GM23248 (cell line): ENCODE measurements around the gene JAGN1. TPM values are rescaled to one million over a fixed set of nuclear protein-coding genes. Genes with fewer than 3 reads are reported as not detected.
"Not testable (repeated sequence)": the region's sequence is repeated elsewhere in the genome, so short reads cannot be mapped to it uniquely, and the experiment has no call there.

Experiments used
- DNase-seq: peaks from one replicate; pipeline ENCODE4 v3.0.0-alpha.2; 2015
- H2AFZ ChIP-seq: fragments of 200-600 bp; sonication (generic); 2 replicates; pipeline ENCODE4 v1.6.1; 2016; ENCODE audit warnings: antibody characterized with exemption
- H3F3A ChIP-seq: fragments of 200-600 bp; sonication (generic); 2 replicates; pipeline ENCODE4 v1.6.1; 2016; ENCODE audit warnings: mild to moderate bottlenecking, antibody characterized with exemption, mixed run types; ENCODE audit not compliant: insufficient read depth
- H3K27ac ChIP-seq: fragments of 200-600 bp; sonication (generic); 2 replicates; pipeline ENCODE4 v1.5.1; 2016; ENCODE audit warnings: mild to moderate bottlenecking
- H3K27me3 ChIP-seq: fragments of 200-600 bp; sonication (generic); replicated peaks from 2 replicates; pipeline ENCODE4 v1.6.1; 2016; ENCODE audit warnings: mild to moderate bottlenecking; ENCODE audit not compliant: insufficient read depth
- H3K36me3 ChIP-seq: fragments of 200-600 bp; sonication (generic); 2 replicates; pipeline ENCODE4 v1.6.1; 2016; ENCODE audit warnings: low read depth, mild to moderate bottlenecking
- H3K4me1 ChIP-seq: fragments of 200-600 bp; sonication (generic); 2 replicates; pipeline ENCODE4 v1.6.1; 2016; ENCODE audit warnings: mild to moderate bottlenecking; ENCODE audit not compliant: insufficient read depth
- H3K4me2 ChIP-seq: fragments of 200-600 bp; sonication (generic); one replicate; pipeline ENCODE4 v1.6.1; 2016; ENCODE audit warnings: mild to moderate bottlenecking; ENCODE audit not compliant: unreplicated experiment
- H3K4me3 ChIP-seq: fragments of 200-600 bp; sonication (generic); 2 replicates; pipeline ENCODE4 v1.5.1; 2016; ENCODE audit warnings: mild to moderate bottlenecking
- H3K79me2 ChIP-seq: fragments of 200-600 bp; sonication (generic); 2 replicates; pipeline ENCODE4 v1.6.1; 2016; ENCODE audit warnings: mild to moderate bottlenecking; ENCODE audit not compliant: insufficient read depth
- H3K9ac ChIP-seq: fragments of 200-600 bp; sonication (generic); 2 replicates; pipeline ENCODE4 v1.6.1; 2016; ENCODE audit warnings: mild to moderate bottlenecking
- H3K9me2 ChIP-seq: fragments of 200-600 bp; sonication (generic); 2 replicates; pipeline ENCODE4 v1.6.1; 2016; ENCODE audit warnings: mixed run types, mild to moderate bottlenecking, moderate library complexity; ENCODE audit not compliant: insufficient read depth
- H3K9me3 ChIP-seq: fragments of 200-600 bp; sonication (generic); one replicate; pipeline ENCODE4 v1.6.1; 2017; ENCODE audit warnings: low read depth
- H4K20me1 ChIP-seq: fragments of 200-600 bp; sonication (generic); 2 replicates; pipeline ENCODE4 v1.6.0; 2016; ENCODE audit not compliant: insufficient read depth
- EZH2 ChIP-seq: fragments of 200-600 bp; sonication (generic); IDR thresholded peaks from 2 replicates; pipeline ENCODE4 v1.6.1; 2018; ENCODE audit warnings: antibody characterized with exemption, mild to moderate bottlenecking; ENCODE audit not compliant: insufficient read depth, poor library complexity, severe bottlenecking
- EZH2phosphoT487 ChIP-seq: fragments of 200-600 bp; sonication (generic); IDR thresholded peaks from 2 replicates; pipeline ENCODE4 v1.6.1; 2018; ENCODE audit warnings: antibody characterized with exemption, moderate library complexity, mild to moderate bottlenecking, low read depth; ENCODE audit not compliant: insufficient read depth
- WGBS, 2 experiments: methylation state at CpG; one replicate each; pipeline ENCODE4 v1.1.6; 2015 to 2017; ENCODE audit warnings: low lambda C conversion rate in 2 of 2, low coverage in 1 of 2; ENCODE audit errors: missing lambda C conversion rate in 2 of 2; 5-methylcytosine and 5-hydroxymethylcytosine counted together
- in situ Hi-C: fragments of 300-500 bp; cut with MboI; formaldehyde crosslinking; loops from 2 replicates; pipeline ENCODE4 v1.15.0; 2020
- polyA plus RNA-seq: library from polyadenylated mRNA; unstranded; fragments of >200 nt; fragmentation: Nextera tagmentation; extraction: Ambion mirVana; gene quantifications from 2 replicates; pipeline ENCODE4 v1.2.1, GENCODE V29; 2016
- total RNA-seq: library from RNA; depleted of rRNA; stranded (reverse); fragments of >200 nt; shearing (Covaris generic); gene quantifications from 2 replicates; pipeline ENCODE4 v1.2.3, GENCODE V29; 2014

JAGN1 gene
- total and polyA plus RNA-seq, 2 experiments from 2014 or later = 35.7 to 45.3 TPM

GRCh38 chr3:9898467-9899241 is 8.2 kb downstream of the JAGN1 start:
- Histone ChIP-seq H3K9me3 (no peaks in the 10 kb centered on the region), H3F3A (peaks cover 7% of the 10 kb centered on the region), H3K4me3 (no peak overlapping the region), H4K20me1 (no peaks in the 10 kb centered on the region), H3K79me2 (peaks cover 12% of the 10 kb centered on the region), H2AFZ (no peak overlapping the region), H3K36me3 (peaks cover 6% of the 10 kb centered on the region; the same call in 1 of the 2 replicates), H3K27me3 (no peaks in the 10 kb centered on the region), H3K9me2 (no peaks in the 10 kb centered on the region), H3K27ac (no peak overlapping the region), H3K9ac (no peak overlapping the region), H3K4me2 (no peak overlapping the region), H3K4me1 (peaks cover 14% of the 10 kb centered on the region)
- TF ChIP-seq EZH2 (no peak), EZH2phosphoT487 (no peak)
- in situ Hi-C loops = no loop called here
- whole genome bisulfite sequencing, 2 experiments = 80 to 83% methylated on average over 7 to 8 of the region's 8 CpGs
- no peak for DNase-seq

- Histone ChIP-seq H4K20me1 (no peaks in the 10 kb centered on the region), H3K9me2 (no peaks in the 10 kb centered on the region), H3K9me3 (no peaks in the 10 kb centered on the region), H3K27me3 (no peaks in the 10 kb centered on the region), H3K9ac (no peak overlapping the region), H3K27ac (no peak overlapping the region), H3K79me2 (peaks cover 12% of the 10 kb centered on the region), H3K36me3 (peaks cover 6% of the 10 kb centered on the region; the same call in 1 of the 2 replicates), H2AFZ (no peak overlapping the region), H3K4me1 (peaks cover 12% of the 10 kb centered on the region), H3K4me3 (no peak overlapping the region), H3K4me2 (no peak overlapping the region), H3F3A (no peaks in the 10 kb centered on the region)
- 81 to 85% methylated on average over 2 to 3 of the region's 3 CpGs for WGBS, 2 experiments
- in situ Hi-C loops = no loop called here
- no peak for DNase-seq
- no peak for TF ChIP-seq EZH2phosphoT487
- no peak for TF ChIP-seq EZH2
These were observed 8.9 kb downstream of the JAGN1 start for GRCh38 chr3:9899289-9899791.

- H4K20me1 ChIP-seq, H3K27ac ChIP-seq, H3K27me3 ChIP-seq, H3K36me3 ChIP-seq, H2AFZ ChIP-seq, H3K4me3 ChIP-seq, H3K79me2 ChIP-seq, H3K9ac ChIP-seq, DNase-seq, H3K9me3 ChIP-seq, H3F3A ChIP-seq, H3K9me2 ChIP-seq, H3K4me2 ChIP-seq, in situ Hi-C loops: not testable (repeated sequence)
- peaks cover 12% of the 10 kb centered on the region for H3K4me1 ChIP-seq
- 85 to 94% methylated on average over 6 of the region's 6 CpGs for WGBS, 2 experiments
These were observed 10.6 kb downstream of the JAGN1 start for GRCh38 chr3:9900965-9901415.

GRCh38 chr3:9901967-9902366 is 11.6 kb downstream of the JAGN1 start:
- 93% methylated on average over 5 of the region's 5 CpGs for WGBS, 2 experiments
- H3K27ac ChIP-seq = no peak overlapping the region
- TF ChIP-seq EZH2 (no peak), EZH2phosphoT487 (no peak)
- H3K4me1 ChIP-seq = peaks cover 12% of the 10 kb centered on the region
- no peaks in the 10 kb centered on the region for H4K20me1 ChIP-seq
- H3K9me3 ChIP-seq = no peaks in the 10 kb centered on the region
- H3K4me3 ChIP-seq = no peak overlapping the region
- no peaks in the 10 kb centered on the region for H3K9me2 ChIP-seq
- in situ Hi-C loops = no loop called here
- no peak for DNase-seq
- no peaks in the 10 kb centered on the region for H3K36me3 ChIP-seq
- no peak overlapping the region for H3K4me2 ChIP-seq
- H3F3A ChIP-seq = no peaks in the 10 kb centered on the region
- H3K9ac ChIP-seq = no peak overlapping the region
- no peaks in the 10 kb centered on the region for H3K79me2 ChIP-seq
- peak overlapping the region; percentile 84; the same call in 1 of the 2 replicates for H2AFZ ChIP-seq
- no peaks in the 10 kb centered on the region for H3K27me3 ChIP-seq
